DMS53 (cell line): ENCODE results near the gene GP1BA.
A peak's percentile ranks its signal among the peaks of the same experiment; 100 is the strongest.

ENCODE experiments used
- DNase-seq: peaks from one replicate; lab custom pipeline; 2025; lab: John Stamatoyannopoulos, UW

The GP1BA gene

DNA sequence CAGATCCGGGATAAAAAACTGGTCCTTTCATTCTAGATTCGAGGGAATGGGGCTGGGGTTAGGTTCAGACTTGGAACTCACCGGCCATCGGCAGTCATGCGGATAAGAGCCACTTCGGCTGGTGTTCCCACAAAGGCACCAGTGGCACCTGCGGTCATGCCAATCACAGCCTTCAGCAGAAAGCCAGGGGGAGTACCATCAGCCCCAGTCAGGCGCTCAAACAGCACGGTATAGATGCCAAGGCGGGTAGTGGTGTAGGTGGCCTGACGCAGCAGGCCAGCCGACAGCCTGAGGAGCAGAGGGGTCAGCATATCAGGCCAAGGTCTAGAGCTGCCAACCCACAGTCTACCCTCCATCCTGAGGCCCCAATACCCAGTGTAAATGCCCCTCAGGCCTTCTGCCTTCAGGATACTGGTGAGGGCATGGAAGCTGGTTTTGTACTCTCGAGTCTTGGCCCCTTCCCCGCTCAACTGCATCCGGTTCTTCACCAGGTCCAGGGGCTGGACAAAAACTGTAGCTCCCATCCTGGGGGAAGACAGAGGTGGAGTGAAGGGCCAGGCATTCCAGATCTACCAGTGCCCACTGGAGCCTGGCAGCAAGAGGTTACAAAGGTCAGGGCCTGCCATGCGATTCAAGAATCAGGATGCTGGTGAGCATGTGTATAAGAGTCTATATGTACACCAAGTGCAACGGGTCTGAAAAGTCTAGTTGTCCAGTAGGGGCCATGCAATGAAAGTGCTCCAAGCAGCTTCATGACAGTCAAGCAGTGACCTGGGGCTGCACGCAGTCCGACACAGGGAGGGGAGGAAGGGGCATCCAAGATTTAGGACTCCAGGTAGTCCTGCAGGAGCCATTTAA is 6.8 kb downstream of the GP1BA start:
- DNase-seq, result peak; percentile 39

DNA sequence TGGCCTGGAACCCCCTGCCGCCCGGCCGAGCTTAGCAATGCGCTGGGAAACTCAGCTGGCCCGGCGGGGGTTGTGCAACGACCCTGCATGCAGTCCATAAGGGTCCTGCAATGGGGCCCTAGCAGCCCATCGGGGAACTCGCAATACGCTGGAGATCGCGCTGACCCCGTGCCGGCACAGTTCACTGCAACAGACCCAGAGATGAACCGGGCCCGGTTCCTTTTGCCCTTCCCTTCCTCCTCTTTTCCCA is 7.4 kb downstream of the GP1BA start:
- DNase-seq, result no peak

- peak; percentile 98 for DNase-seq
These were observed 7.9 kb downstream of the GP1BA start, which contains the start of the genes RNF167 and SLC25A11 for GRCh38 chr17:4939796-4940554. Gene RNF167 (plus strand): TSS chr17:4940268. CDS start chr17:4940910, 642 bp downstream. Gene SLC25A11 (minus strand): TSS chr17:4940046. CDS start chr17:4939910, 136 bp downstream.

- DNase-seq, result peak; percentile 56
These were observed 8.7 kb downstream of the GP1BA start for GRCh38 chr17:4940555-4941318.

DNA sequence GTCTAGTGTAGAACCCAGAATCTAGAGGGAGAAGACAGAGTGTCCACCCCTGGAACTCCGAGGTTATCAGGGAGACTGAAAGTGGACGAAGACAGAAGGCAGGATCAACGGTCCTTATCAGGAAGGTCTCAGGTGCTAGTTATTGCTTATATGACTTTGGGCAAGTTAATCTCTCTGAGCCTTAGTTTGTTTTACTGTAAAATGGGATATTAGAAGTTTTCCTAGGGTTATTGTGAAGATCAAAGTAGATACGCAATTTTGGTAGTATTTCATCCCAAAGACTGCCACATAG is 9.2 kb downstream of the GP1BA start:
- no peak for DNase-seq

- no peak for DNase-seq
These were observed 10.9 kb downstream of the GP1BA start for GRCh38 chr17:4942760-4943508.

- no peak for DNase-seq
These were observed 12.1 kb downstream of the GP1BA start for GRCh38 chr17:4944163-4944553.

DNA sequence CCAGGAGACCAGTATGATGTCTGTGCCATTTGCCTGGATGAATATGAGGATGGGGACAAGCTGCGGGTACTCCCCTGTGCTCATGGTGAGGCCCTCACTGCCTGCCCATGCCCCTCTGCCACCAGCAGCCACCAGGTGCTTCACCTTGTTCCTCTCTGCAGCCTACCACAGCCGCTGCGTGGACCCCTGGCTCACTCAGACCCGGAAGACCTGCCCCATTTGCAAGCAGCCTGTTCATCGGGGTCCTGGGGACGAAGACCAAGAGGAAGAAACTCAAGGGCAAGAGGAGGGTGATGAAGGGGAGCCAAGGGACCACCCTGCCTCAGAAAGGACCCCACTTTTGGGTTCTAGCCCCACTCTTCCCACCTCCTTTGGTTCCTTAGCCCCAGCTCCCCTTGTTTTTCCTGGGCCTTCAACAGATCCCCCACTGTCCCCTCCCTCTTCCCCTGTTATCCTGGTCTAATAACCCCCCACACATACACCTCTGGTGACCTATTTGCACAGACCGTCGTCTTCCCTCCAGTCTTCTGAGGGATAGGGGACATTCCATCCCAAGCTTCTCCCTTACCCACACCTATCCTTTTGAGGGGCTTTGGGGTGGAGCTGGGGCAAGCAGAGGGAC is 12.6 kb downstream of the GP1BA start:
- no peak for DNase-seq

- DNase-seq, result peak; percentile 88
These were observed 13.3 kb downstream of the GP1BA start for GRCh38 chr17:4945176-4945943.

DNA sequence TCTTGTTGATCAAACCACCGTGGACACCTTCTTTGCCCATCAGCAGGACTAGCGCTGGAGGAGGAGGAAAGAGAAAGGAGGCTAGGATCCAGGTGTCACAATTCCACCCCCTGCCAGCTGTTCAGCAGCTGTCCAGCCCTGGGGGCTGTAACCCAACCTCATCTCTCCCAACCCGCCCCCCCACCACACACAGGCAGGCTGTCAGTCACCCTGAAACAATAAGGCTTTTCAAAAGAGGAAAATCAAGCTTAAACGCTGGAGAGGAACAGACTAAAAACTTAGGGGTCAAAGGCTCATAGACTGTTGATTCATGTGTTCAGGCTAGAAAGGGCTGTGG is 13.8 kb downstream of the GP1BA start:
- DNase-seq, result no peak

DNA sequence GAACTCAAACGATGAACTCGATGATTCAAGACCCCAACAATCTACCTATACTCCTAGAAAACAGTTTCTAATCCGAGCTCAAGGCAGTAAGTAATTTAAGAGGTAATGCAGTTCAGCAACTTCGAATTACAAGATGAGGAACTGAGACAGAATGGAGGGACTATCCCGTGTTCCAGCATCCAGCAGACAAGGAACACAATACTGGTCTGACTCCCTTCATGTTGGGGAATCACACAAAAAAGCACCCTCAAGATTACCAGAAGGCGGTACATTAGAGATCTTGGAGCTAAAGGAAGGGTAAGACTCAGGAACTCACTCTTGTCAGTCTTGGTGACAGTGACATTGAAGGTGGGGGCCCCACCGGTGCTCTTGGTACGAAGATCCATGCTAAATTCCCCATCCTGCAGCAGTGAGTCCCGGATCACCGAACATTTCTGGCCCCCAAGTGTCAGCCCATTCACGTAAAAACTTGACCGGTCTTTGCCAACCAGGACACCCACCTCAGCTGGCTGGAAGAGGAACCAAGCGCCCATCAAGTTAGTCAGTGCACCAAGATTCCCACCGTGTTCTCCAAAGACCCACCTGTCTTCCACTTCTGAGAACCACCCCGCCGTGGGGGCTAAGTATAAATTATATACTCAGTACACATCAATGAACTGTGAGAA is 14.4 kb downstream of the GP1BA start:
- DNase-seq, result no peak

DNA sequence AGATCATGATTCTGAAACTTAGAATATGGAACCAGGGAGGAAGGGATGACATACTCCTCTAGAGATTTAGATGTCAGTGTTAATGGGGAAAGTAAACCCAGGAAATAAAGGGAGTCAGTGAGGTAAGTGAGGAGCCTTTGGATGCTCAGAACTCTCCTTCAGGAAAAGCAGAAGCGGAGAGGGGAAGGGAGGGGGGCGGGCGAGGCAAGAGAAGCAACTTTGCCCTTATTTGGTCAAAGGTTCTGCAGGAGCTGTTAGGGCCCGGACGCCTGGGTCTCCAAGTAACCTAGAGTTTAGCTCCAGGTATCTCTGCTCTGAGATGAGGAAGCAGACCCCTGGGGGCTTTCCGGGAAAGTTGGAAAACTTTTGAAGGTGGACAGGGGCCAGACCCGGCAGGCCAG is 14.9 kb downstream of the GP1BA start:
- DNase-seq, result peak; percentile 47

DNA sequence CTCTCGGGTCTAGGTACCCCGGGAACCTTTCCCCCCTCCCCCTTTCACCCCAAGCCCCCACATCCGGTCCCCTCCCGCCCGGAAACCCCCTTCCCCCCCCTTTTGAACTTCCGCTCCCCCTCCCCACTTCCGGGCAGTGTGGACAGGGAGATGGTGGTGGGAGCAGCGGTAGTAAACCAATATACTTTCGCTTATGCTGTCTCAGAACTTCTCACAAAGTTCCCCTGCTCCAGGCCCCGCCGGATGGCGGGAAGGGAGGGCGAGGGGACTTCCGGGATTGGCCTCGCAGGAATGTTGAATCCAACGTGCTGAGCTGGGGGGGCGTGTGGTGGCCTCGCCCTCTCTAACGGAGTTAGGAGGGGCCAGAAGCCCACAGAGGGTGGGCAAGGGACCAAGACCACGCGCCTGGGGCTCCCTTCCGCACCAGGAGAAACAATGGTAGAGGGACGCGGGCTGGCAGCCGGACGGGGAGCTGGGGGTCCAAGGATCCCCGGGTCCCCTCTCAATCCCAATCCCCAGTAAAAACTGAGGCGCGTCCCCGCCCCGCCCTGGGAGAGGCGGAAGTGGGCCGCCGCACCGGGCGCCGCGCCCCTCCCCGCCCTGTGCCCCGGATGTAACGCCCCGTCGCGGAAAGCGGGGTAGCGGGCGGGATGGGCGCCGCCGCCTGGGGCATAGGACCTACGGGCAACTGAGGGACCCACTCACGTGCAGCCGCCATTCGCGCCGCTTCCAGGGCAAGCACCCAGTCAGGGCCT is 15.5 kb downstream of the GP1BA start:
- DNase-seq, result peak; percentile 65

DNA sequence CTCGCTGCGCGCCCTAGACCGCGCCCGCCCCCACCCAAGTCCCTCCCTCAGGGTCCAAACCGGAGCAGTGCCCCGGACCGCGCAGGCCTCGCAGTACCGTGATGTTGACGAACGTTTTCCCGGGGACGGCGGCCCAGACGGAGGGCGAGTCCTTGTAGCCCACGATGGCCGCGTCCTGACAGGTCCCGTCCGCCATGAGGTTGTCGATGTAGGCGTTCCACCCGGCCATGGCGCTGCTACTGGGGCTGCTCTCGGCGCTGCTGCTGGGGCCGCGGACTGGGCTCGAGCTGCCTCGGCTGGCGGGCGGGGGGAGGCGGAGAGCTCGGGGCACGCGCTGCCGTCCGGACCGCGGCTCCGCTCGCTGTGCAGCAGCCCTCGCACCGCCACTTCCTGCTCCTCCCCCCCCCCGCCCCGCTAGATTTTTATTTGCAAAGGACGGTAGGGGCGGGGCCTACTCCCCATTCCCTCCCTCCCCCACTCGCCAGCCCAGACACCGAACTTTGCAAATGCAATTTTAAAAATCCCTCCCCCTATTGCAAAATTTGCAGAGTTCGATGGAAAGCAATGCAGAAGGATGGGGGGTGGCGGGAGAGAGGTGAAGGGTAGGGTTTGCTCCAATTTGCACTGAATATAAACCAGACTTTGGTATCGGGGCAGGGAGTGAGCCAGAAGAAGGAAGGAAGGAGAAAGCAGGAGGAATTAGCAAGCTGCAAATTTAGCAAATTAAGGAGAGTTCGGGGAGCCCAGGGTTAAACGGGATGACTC is 16.3 kb downstream of the GP1BA start, which contains the start of gene PFN1:
PFN1 (minus strand) TSS at position 365 of the 765 bp plus-strand sequence; CDS start at position 229, 136 bp downstream.
- peak; percentile 91 for DNase-seq

GRCh38 chr17:4948931-4949320 is 16.8 kb downstream of the GP1BA start:
- peak; percentile 93 for DNase-seq

DNA sequence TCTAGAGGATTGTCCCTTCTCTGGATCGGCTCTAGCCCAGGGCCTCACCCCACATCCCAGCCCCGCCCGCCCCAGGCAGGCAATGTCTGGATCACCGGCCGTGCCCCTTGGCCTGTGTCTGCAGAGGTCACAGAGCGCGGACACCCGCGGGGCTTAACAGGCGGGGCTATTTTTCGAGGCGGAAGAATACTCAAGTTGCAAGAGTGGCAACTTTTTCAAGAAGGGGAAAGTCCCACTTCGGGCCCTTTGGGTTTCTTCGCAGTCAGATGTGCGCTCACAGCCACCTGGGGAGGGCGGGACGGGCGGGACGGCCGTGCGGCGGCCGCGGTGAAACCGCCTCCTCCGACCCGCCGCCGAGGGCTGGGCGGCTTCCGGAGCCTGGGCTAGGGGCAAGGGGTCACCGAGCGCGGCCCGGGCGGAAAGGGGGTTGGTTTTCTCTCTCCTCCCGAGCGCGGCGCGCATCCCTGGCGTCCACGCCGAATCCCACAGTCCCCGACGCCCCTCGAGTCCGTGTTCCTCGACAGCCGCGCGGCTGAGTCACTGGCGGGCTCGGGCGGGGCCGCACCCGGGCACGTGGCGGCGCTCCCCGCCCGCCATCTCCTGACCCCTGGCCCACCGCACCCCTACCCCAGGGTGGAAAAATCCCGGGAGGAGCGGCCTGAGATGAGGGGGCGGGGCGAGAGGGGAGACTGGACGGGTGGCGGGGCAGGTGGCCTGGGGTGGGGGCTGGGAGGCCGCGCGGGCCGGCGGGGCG is 17.4 kb downstream of the GP1BA start:
- DNase-seq, result peak; percentile 88

GRCh38 chr17:4950075-4950745 is 18.1 kb downstream of the GP1BA start:
- DNase-seq, result peak; percentile 71
